ENCODE data around the gene USP24. TPM values are rescaled to one million over a fixed set of nuclear protein-coding genes. Genes with fewer than 3 reads are reported as not detected.
A peak's percentile ranks its signal among the peaks of the same experiment; 100 is the strongest.

USP24 gene
- total RNA-seq, 1 experiment from 2014 or later, result 38.5 TPM

- no peak for TF ChIP-seq EZH2phosphoT487 (IDR thresholded peaks at IDR 0.05; ENCODE audit: borderline replicate concordance, low read length)
- no peak for TF ChIP-seq CTCF (conservative IDR thresholded peaks at IDR 0.05; ENCODE audit: low read depth, low read length)
- no peak for TF ChIP-seq EZH2 (IDR thresholded peaks at IDR 0.05; ENCODE audit: low read length, unreplicated experiment)
- Histone ChIP-seq H3K4me1 (ENCODE audit: insufficient read depth, low read length) (peaks cover 12% of the 10 kb centered on the region), H3K27ac (ENCODE audit: low read length) (no peak overlapping the region), H3K36me3 (ENCODE audit: low read depth, low read length) (peaks cover 3% of the 10 kb centered on the region; the same call in 1 of the 2 replicates), H3K4me2 (ENCODE audit: low read length) (peak overlapping the region; percentile 38; the same call in 1 of the 2 replicates), H3F3A (ENCODE audit: low read length, unreplicated experiment) (no peaks in the 10 kb centered on the region), H3K4me3 (ENCODE audit: low read length) (no peak overlapping the region), H3K9ac (ENCODE audit: low read length) (no peak overlapping the region), H4K20me1 (ENCODE audit: low read length) (peaks cover 33% of the 10 kb centered on the region), H3K79me2 (ENCODE audit: low read length) (peaks cover 95% of the 10 kb centered on the region), H3K9me3 (ENCODE audit: low read length) (no peaks in the 10 kb centered on the region), H3K27me3 (ENCODE audit: low read length) (no peaks in the 10 kb centered on the region), H3K9me2 (replicated peaks; ENCODE audit: low read length) (no peaks in the 10 kb centered on the region), H2AFZ (ENCODE audit: low read length) (no peak overlapping the region)
- ATAC-seq (no peak), DNase-seq (no peak)
- BruUV-seq (replicated peaks), result no TSS peak
- intact Hi-C loops (cut with micrococcal nuclease), result no loop called here
- POLR2A ChIA-PET (ENCODE audit: unreplicated experiment), result no interaction called here
- CTCF ChIA-PET, result interaction anchor here (0.5 kb wide), 1 partner anchor 1015 kb away, joined by 3 read pairs; no protein-coding TSS in a partner anchor
Measured at GRCh38 chr1:55204997-55205396, 10.2 kb downstream of the USP24 start.

DNA sequence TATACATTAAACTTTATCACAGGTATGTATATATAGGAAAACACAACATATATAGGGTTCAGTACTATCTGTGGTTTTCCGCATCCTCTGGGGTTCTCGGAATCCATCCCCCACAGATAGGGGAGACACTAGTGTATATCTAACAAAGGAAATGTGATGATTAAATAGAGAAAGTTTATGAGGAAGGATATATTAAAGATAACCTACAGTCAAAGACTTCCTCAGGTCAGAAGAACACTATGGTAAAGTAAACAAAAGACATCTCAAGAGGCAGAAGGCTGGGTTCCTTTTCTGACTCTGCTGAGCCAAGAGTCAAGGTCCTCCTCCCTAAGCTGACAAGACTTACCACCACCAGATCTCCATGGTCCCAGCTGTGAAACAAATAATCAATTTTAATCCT lies 12.1 kb downstream of the USP24 start:
- ATAC-seq, result no peak
- intact Hi-C loops (cut with micrococcal nuclease), result no loop called here
- no peaks in the 10 kb centered on the region for H3F3A ChIP-seq (ENCODE audit: low read length, unreplicated experiment)

More for the DNA sequence above, 12.1 kb downstream of the USP24 start:
- Histone ChIP-seq H3K4me3 (ENCODE audit: low read length) (no peak overlapping the region), H3K79me2 (ENCODE audit: low read length) (peaks cover 91% of the 10 kb centered on the region), H3K9me3 (ENCODE audit: low read length) (no peaks in the 10 kb centered on the region), H3K9me2 (replicated peaks; ENCODE audit: low read length) (no peaks in the 10 kb centered on the region), H4K20me1 (ENCODE audit: low read length) (peaks cover 31% of the 10 kb centered on the region), H3K27me3 (ENCODE audit: low read length) (no peaks in the 10 kb centered on the region), H3K9ac (ENCODE audit: low read length) (no peak overlapping the region), H3K4me2 (ENCODE audit: low read length) (no peak overlapping the region), H3K36me3 (ENCODE audit: low read depth, low read length) (peaks cover 3% of the 10 kb centered on the region; the same call in 1 of the 2 replicates), H2AFZ (ENCODE audit: low read length) (no peak overlapping the region), H3K4me1 (ENCODE audit: insufficient read depth, low read length) (peaks cover 12% of the 10 kb centered on the region), H3K27ac (ENCODE audit: low read length) (no peak overlapping the region)
- DNase-seq, result no peak
- POLR2A ChIA-PET (ENCODE audit: unreplicated experiment), result no interaction called here
- no TSS peak for BruUV-seq (replicated peaks)
- TF ChIP-seq CTCF (conservative IDR thresholded peaks at IDR 0.05; ENCODE audit: low read depth, low read length) (no peak), EZH2phosphoT487 (IDR thresholded peaks at IDR 0.05; ENCODE audit: borderline replicate concordance, low read length) (no peak), EZH2 (IDR thresholded peaks at IDR 0.05; ENCODE audit: low read length, unreplicated experiment) (no peak)
- CTCF ChIA-PET, result no interaction called here

Data from PC-3 (cell line).